ENCODE results near the gene RMDN2.

RMDN2 gene

GRCh38 chr2:37917281-37918228 is 7.5 kb upstream of the RMDN2 start (continued):
- no peak for TF ChIP-seq PRDM2 (tag by site-specific recombination; IDR thresholded peaks at IDR 0.05; ENCODE audit: borderline replicate concordance)
- TF ChIP-seq ZNF670 (tag by site-specific recombination; IDR thresholded peaks at IDR 0.05; ENCODE audit: low read depth) = no peak
- no peak for TF ChIP-seq ZNF473 (tag by site-specific recombination; IDR thresholded peaks at IDR 0.05)
- no peak for TF ChIP-seq ZNF394 (tag by site-specific recombination; IDR thresholded peaks at IDR 0.05; ENCODE audit: borderline replicate concordance)
- no peak for TF ChIP-seq ZFP3 (tag by site-specific recombination; IDR thresholded peaks at IDR 0.05; ENCODE audit: low read depth)
- no peak for TF ChIP-seq ZNF501 (tag by site-specific recombination; IDR thresholded peaks at IDR 0.05)
- TF ChIP-seq, protein P1, sequence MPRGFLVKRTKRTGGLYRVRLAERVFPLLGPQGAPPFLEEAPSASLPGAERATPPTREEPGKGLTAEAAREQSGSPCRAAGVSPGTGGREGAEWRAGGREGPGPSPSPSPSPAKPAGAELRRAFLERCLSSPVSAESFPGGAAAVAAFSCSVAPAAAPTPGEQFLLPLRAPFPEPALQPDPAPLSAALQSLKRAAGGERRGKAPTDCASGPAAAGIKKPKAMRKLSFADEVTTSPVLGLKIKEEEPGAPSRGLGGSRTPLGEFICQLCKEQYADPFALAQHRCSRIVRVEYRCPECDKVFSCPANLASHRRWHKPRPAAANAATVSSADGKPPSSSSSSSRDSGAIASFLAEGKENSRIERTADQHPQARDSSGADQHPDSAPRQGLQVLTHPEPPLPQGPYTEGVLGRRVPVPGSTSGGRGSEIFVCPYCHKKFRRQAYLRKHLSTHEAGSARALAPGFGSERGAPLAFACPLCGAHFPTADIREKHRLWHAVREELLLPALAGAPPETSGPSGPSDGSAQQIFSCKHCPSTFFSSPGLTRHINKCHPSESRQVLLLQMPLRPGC (tag by site-specific recombination; IDR thresholded peaks at IDR 0.05) = no peak
- no peak for TF ChIP-seq TSHZ1 (tag by site-specific recombination; IDR thresholded peaks at IDR 0.05; ENCODE audit: borderline replicate concordance)
- no peak for TF ChIP-seq ZNF221 (tag by site-specific recombination; IDR thresholded peaks at IDR 0.05; ENCODE audit: borderline replicate concordance)

GRCh38 chr2:37918742-37919186 is 6.3 kb upstream of the RMDN2 start:
- no peak overlapping the region for H3K4me3 ChIP-seq (ENCODE audit: low read depth, low read length)
- H3K4me1 ChIP-seq (ENCODE audit: control insufficient read depth, insufficient read depth, low read length) = peaks cover 8% of the 10 kb centered on the region; the same call in 1 of the 2 replicates
- TF ChIP-seq ZNF555 (tag by site-specific recombination; conservative IDR thresholded peaks at IDR 0.05) (no peak), PRDM10 (tag by site-specific recombination; IDR thresholded peaks at IDR 0.05) (peak; percentile 58)
- ChIA-PET CTCF (no interaction called here), POLR2A (no interaction called here)
- no peaks in the 10 kb centered on the region for H3K36me3 ChIP-seq (ENCODE audit: control insufficient read depth in 2 of 2, insufficient read depth in 1 of 2, low read length in 2 of 2)
- H3K27ac ChIP-seq (ENCODE audit: extremely low read depth, low read depth, low read length) = no peak overlapping the region
- no peaks in the 10 kb centered on the region for H3K9me3 ChIP-seq (ENCODE audit: control insufficient read depth, insufficient read depth, low read depth, low read length)

Measured in HEK293 (cell line).